ENCODE measurements around the gene SLC25A22.

SLC25A22 gene

GRCh38 chr11:747158-748006 is 50.7 kb downstream of the SLC25A22 start, which contains the start of gene TALDO1:
TSS of gene TALDO1 (plus strand) at chr11:747464. CDS start at chr11:747482, 18 bp downstream.
- DNase-seq (ENCODE audit: low read depth, low spot score), result peak; percentile 59

- DNase-seq (ENCODE audit: low read depth, low spot score), result no peak
These were observed 51.6 kb downstream of the SLC25A22 start for GRCh38 chr11:746289-747157.

- DNase-seq (ENCODE audit: low read depth, low spot score), result no peak
These were observed 52.7 kb downstream of the SLC25A22 start for GRCh38 chr11:745428-745827.

- DNase-seq (ENCODE audit: low read depth, low spot score), result no peak
These were observed 55.4 kb downstream of the SLC25A22 start for GRCh38 chr11:742571-743201.

GRCh38 chr11:742156-742546 is 55.9 kb downstream of the SLC25A22 start:
- DNase-seq (ENCODE audit: low read depth, low spot score), result no peak

All from activated CD4-positive, CD25-positive, alpha-beta regulatory T cell treated with anti-CD3 and anti-CD28 coated beads, Interleukin-2, amount 50 U/mL, for 16 hours (primary cell).